ENCODE data around the gene SLC25A46. TPM values are rescaled to one million over a fixed set of nuclear protein-coding genes. Genes with fewer than 3 reads are reported as not detected.

Gene SLC25A46
- total RNA-seq, 1 experiment from 2014 or later = 30.6 TPM

GRCh38 chr5:110790673-110791072 lies 51.9 kb downstream of the SLC25A46 start:
- Histone ChIP-seq H3K27me3 (replicated peaks; ENCODE audit: control insufficient read depth, insufficient read depth, low read length) (no peaks in the 10 kb centered on the region), H3K4me3 (ENCODE audit: low read depth, low read length) (no peak overlapping the region), H3K36me3 (ENCODE audit: control insufficient read depth, insufficient read depth, low read length) (no peaks in the 10 kb centered on the region), H3K4me1 (no peaks in the 10 kb centered on the region), H3K9me3 (no peaks in the 10 kb centered on the region)
- intact Hi-C loops (cut with micrococcal nuclease; ENCODE audit: unreplicated experiment) = loop anchor here (1.0 kb wide), 1 partner anchor 273 kb away; no protein-coding TSS in a partner anchor
- ChIA-PET CTCF (no interaction called here), POLR2A (no interaction called here)
- H3K4me1 Mint-ChIP-seq (ENCODE audit: low read depth, unreplicated experiment) = no peaks in the 10 kb centered on the region
- H3K9me3 Mint-ChIP-seq (ENCODE audit: unreplicated experiment) = no peaks in the 10 kb centered on the region
- H3K36me3 Mint-ChIP-seq (ENCODE audit: insufficient read depth, unreplicated experiment) = no peaks in the 10 kb centered on the region
- DNase-seq = no peak
- H3K27me3 Mint-ChIP-seq (ENCODE audit: insufficient read depth, unreplicated experiment) = no peaks in the 10 kb centered on the region
- H3K27ac Mint-ChIP-seq (ENCODE audit: unreplicated experiment) = no peak overlapping the region
- TF ChIP-seq, protein P1, sequence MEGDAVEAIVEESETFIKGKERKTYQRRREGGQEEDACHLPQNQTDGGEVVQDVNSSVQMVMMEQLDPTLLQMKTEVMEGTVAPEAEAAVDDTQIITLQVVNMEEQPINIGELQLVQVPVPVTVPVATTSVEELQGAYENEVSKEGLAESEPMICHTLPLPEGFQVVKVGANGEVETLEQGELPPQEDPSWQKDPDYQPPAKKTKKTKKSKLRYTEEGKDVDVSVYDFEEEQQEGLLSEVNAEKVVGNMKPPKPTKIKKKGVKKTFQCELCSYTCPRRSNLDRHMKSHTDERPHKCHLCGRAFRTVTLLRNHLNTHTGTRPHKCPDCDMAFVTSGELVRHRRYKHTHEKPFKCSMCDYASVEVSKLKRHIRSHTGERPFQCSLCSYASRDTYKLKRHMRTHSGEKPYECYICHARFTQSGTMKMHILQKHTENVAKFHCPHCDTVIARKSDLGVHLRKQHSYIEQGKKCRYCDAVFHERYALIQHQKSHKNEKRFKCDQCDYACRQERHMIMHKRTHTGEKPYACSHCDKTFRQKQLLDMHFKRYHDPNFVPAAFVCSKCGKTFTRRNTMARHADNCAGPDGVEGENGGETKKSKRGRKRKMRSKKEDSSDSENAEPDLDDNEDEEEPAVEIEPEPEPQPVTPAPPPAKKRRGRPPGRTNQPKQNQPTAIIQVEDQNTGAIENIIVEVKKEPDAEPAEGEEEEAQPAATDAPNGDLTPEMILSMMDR (IDR thresholded peaks at IDR 0.05; ENCODE audit: insufficient read depth in 1 of 2, low read depth in 1 of 2, low read length in 1 of 2, severe bottlenecking in 1 of 2, unreplicated experiment in 1 of 2) = peak in 1 of 2 experiments; percentile 8
- no peak overlapping the region for H3K4me3 Mint-ChIP-seq (ENCODE audit: unreplicated experiment)
- no TSS peak for BruUV-seq (replicated peaks)

DNA sequence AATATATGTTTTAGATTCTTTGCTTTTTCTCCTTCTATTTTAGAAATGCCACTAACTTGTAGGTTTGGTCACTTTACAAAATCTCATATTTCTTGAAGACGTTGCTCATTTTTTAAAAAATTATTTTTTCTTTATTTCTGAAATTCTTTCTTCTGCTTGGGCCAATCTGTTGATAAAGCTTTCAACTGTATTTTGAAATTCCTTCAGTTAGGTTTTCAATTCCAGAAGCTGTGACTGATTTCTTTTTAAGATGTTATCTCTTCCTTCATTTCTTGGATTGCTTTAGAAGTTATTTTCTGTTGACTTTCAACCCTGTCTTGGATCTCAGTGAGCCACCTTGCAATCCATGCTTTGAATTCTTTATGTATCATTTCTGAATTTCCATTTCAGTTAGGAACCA lies 64.2 kb downstream of the SLC25A46 start:
- Histone ChIP-seq H3K27me3 (replicated peaks; ENCODE audit: control insufficient read depth, insufficient read depth, low read length) (no peaks in the 10 kb centered on the region), H3K9me3 (no peaks in the 10 kb centered on the region; the same call in 1 of the 2 replicates), H3K4me1 (no peaks in the 10 kb centered on the region), H3K4me3 (ENCODE audit: low read depth, low read length) (no peak overlapping the region), H3K36me3 (ENCODE audit: control insufficient read depth, insufficient read depth, low read length) (no peaks in the 10 kb centered on the region)
- H3K27ac Mint-ChIP-seq (ENCODE audit: unreplicated experiment) = no peak overlapping the region
- ChIA-PET POLR2A (no interaction called here), CTCF (no interaction called here)
- H3K4me3 Mint-ChIP-seq (ENCODE audit: unreplicated experiment) = no peak overlapping the region
- intact Hi-C loops (cut with micrococcal nuclease; ENCODE audit: unreplicated experiment) = no loop called here
- no peaks in the 10 kb centered on the region for H3K27me3 Mint-ChIP-seq (ENCODE audit: insufficient read depth, unreplicated experiment)
- H3K36me3 Mint-ChIP-seq (ENCODE audit: insufficient read depth, unreplicated experiment) = no peaks in the 10 kb centered on the region
- H3K9me3 Mint-ChIP-seq (ENCODE audit: unreplicated experiment) = peaks cover 11% of the 10 kb centered on the region
- TF ChIP-seq, protein P1 (IDR thresholded peaks at IDR 0.05; ENCODE audit: insufficient read depth in 1 of 2, low read depth in 1 of 2, low read length in 1 of 2, severe bottlenecking in 1 of 2, unreplicated experiment in 1 of 2) = no peak
- DNase-seq = no peak
- no TSS peak for BruUV-seq (replicated peaks)
- no peaks in the 10 kb centered on the region for H3K4me1 Mint-ChIP-seq (ENCODE audit: low read depth, unreplicated experiment)

GRCh38 chr5:110803467-110804326 lies 64.9 kb downstream of the SLC25A46 start:
- no peaks in the 10 kb centered on the region for H3K36me3 Mint-ChIP-seq (ENCODE audit: insufficient read depth, unreplicated experiment)
- H3K9me3 Mint-ChIP-seq (ENCODE audit: unreplicated experiment) = peaks cover 11% of the 10 kb centered on the region
- Histone ChIP-seq H3K27me3 (replicated peaks; ENCODE audit: control insufficient read depth, insufficient read depth, low read length) (no peaks in the 10 kb centered on the region), H3K4me1 (no peaks in the 10 kb centered on the region), H3K9me3 (no peaks in the 10 kb centered on the region; the same call in 1 of the 2 replicates), H3K4me3 (ENCODE audit: low read depth, low read length) (no peak overlapping the region), H3K36me3 (ENCODE audit: control insufficient read depth, insufficient read depth, low read length) (no peaks in the 10 kb centered on the region)
- H3K4me1 Mint-ChIP-seq (ENCODE audit: low read depth, unreplicated experiment) = no peaks in the 10 kb centered on the region
- H3K27ac Mint-ChIP-seq (ENCODE audit: unreplicated experiment) = no peak overlapping the region
- intact Hi-C loops (cut with micrococcal nuclease; ENCODE audit: unreplicated experiment) = no loop called here
- no TSS peak for BruUV-seq (replicated peaks)
- no peak overlapping the region for H3K4me3 Mint-ChIP-seq (ENCODE audit: unreplicated experiment)
- TF ChIP-seq, protein P1 (IDR thresholded peaks at IDR 0.05; ENCODE audit: insufficient read depth in 1 of 2, low read depth in 1 of 2, low read length in 1 of 2, severe bottlenecking in 1 of 2, unreplicated experiment in 1 of 2) = no peak
- no peak for DNase-seq
- CTCF ChIA-PET = no interaction called here
- POLR2A ChIA-PET = no interaction called here
- H3K27me3 Mint-ChIP-seq (ENCODE audit: insufficient read depth, unreplicated experiment) = no peaks in the 10 kb centered on the region

Data from Caco-2 (cell line).